ENCODE results near the gene KDM5B. TPM values are rescaled to one million over a fixed set of nuclear protein-coding genes. Genes with fewer than 3 reads are reported as not detected.

KDM5B gene
- total and polyA plus RNA-seq, 2 of the 8 experiments (the other 6 are each of a cell fraction or from before 2014, with no cell fraction given) = 73.3 to 210 TPM

DNA sequence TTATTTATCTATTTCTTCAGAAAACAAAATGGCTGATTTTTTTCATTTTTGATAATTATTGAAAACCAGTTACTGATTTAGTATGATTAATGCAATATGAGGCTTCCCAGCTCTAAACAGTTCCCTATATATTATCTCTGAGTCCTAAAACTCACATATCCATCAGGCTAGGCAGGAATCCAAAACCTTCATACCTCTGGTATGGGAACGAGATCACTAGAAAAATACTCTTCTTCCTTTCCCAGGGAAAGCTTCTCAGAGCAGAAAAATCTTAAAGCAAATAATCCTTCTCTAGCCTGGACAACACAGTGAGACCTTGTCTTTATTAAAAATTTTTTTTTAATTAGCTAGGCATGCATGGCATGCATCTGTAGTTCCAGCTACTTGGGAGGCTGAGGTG lies 42.5 kb downstream of the KDM5B start (continued):
- TF ChIP-seq, protein P1, sequence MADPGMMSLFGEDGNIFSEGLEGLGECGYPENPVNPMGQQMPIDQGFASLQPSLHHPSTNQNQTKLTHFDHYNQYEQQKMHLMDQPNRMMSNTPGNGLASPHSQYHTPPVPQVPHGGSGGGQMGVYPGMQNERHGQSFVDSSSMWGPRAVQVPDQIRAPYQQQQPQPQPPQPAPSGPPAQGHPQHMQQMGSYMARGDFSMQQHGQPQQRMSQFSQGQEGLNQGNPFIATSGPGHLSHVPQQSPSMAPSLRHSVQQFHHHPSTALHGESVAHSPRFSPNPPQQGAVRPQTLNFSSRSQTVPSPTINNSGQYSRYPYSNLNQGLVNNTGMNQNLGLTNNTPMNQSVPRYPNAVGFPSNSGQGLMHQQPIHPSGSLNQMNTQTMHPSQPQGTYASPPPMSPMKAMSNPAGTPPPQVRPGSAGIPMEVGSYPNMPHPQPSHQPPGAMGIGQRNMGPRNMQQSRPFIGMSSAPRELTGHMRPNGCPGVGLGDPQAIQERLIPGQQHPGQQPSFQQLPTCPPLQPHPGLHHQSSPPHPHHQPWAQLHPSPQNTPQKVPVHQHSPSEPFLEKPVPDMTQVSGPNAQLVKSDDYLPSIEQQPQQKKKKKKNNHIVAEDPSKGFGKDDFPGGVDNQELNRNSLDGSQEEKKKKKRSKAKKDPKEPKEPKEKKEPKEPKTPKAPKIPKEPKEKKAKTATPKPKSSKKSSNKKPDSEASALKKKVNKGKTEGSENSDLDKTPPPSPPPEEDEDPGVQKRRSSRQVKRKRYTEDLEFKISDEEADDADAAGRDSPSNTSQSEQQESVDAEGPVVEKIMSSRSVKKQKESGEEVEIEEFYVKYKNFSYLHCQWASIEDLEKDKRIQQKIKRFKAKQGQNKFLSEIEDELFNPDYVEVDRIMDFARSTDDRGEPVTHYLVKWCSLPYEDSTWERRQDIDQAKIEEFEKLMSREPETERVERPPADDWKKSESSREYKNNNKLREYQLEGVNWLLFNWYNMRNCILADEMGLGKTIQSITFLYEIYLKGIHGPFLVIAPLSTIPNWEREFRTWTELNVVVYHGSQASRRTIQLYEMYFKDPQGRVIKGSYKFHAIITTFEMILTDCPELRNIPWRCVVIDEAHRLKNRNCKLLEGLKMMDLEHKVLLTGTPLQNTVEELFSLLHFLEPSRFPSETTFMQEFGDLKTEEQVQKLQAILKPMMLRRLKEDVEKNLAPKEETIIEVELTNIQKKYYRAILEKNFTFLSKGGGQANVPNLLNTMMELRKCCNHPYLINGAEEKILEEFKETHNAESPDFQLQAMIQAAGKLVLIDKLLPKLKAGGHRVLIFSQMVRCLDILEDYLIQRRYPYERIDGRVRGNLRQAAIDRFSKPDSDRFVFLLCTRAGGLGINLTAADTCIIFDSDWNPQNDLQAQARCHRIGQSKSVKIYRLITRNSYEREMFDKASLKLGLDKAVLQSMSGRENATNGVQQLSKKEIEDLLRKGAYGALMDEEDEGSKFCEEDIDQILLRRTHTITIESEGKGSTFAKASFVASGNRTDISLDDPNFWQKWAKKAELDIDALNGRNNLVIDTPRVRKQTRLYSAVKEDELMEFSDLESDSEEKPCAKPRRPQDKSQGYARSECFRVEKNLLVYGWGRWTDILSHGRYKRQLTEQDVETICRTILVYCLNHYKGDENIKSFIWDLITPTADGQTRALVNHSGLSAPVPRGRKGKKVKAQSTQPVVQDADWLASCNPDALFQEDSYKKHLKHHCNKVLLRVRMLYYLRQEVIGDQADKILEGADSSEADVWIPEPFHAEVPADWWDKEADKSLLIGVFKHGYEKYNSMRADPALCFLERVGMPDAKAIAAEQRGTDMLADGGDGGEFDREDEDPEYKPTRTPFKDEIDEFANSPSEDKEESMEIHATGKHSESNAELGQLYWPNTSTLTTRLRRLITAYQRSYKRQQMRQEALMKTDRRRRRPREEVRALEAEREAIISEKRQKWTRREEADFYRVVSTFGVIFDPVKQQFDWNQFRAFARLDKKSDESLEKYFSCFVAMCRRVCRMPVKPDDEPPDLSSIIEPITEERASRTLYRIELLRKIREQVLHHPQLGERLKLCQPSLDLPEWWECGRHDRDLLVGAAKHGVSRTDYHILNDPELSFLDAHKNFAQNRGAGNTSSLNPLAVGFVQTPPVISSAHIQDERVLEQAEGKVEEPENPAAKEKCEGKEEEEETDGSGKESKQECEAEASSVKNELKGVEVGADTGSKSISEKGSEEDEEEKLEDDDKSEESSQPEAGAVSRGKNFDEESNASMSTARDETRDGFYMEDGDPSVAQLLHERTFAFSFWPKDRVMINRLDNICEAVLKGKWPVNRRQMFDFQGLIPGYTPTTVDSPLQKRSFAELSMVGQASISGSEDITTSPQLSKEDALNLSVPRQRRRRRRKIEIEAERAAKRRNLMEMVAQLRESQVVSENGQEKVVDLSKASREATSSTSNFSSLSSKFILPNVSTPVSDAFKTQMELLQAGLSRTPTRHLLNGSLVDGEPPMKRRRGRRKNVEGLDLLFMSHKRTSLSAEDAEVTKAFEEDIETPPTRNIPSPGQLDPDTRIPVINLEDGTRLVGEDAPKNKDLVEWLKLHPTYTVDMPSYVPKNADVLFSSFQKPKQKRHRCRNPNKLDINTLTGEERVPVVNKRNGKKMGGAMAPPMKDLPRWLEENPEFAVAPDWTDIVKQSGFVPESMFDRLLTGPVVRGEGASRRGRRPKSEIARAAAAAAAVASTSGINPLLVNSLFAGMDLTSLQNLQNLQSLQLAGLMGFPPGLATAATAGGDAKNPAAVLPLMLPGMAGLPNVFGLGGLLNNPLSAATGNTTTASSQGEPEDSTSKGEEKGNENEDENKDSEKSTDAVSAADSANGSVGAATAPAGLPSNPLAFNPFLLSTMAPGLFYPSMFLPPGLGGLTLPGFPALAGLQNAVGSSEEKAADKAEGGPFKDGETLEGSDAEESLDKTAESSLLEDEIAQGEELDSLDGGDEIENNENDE (IDR thresholded peaks at IDR 0.05; ENCODE audit: insufficient replicate concordance, low read length) = no peak

Measured in H1 (cell line).